Measurements from ENCODE around the gene GOLGA6L7.
"Not testable (repeated sequence)": the region's sequence is repeated elsewhere in the genome, so short reads cannot be mapped to it uniquely, and the experiment has no call there.

GRCh38 chr15:28847959-28848358 lies 485 bp downstream of the GOLGA6L7 start:
- TF ChIP-seq POLR2A, CTCF (IDR thresholded peaks at IDR 0.05): not testable (repeated sequence)
